GM19351 (cell line): ENCODE data around the gene FANCI.
A peak's percentile ranks its signal among the peaks of the same experiment; 100 is the strongest.
"Not testable (repeated sequence)": the region's sequence is repeated elsewhere in the genome, so short reads cannot be mapped to it uniquely, and the experiment has no call there.

Experiments
- ATAC-seq: cut with Tn5 transposase; IDR thresholded peaks from one replicate; pipeline ENCODE4 v1.9.1; 2021; ENCODE audit warnings: mild to moderate bottlenecking, moderate library complexity; ENCODE audit not compliant: unreplicated experiment

The FANCI gene

DNA sequence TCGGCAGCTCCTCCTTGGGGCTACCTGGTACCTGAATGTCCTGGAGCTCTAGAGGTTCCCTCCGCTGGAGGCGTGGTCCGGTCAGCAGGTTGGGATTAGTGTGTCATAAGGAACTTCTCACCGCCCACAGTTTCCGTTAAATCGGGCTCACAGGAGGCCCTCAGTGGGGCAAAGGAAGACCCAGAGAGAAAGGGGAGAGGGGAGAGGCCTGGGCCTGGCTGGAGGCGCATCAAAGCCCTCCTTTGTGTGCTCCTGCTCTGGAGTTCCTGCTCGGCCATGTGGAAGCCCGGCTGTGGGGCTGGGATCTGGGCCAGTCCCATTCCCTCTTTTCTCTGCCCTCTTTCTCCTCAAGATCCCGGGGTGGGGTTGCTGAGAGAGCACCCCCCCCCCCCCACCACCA lies 22.2 kb upstream of the FANCI start, which contains the start of gene RLBP1:
TSS of gene RLBP1 (minus strand) at position 37 of the 400 bp plus-strand sequence. CDS start 2,604 bp downstream, outside the sequence.
- ATAC-seq: no peak

GRCh38 chr15:89225588-89225987 lies 18.2 kb upstream of the FANCI start:
- no peak for ATAC-seq

- no peak for ATAC-seq
Measured at GRCh38 chr15:89226359-89227221, 17.2 kb upstream of the FANCI start.

- no peak for ATAC-seq
Measured at GRCh38 chr15:89227425-89227824, 16.4 kb upstream of the FANCI start.

GRCh38 chr15:89230277-89230676 lies 13.5 kb upstream of the FANCI start:
- ATAC-seq: no peak

- ATAC-seq: no peak
Measured at GRCh38 chr15:89231832-89232231, 11.9 kb upstream of the FANCI start.

GRCh38 chr15:89239883-89240810 lies 3.6 kb upstream of the FANCI start:
- ATAC-seq: not testable (repeated sequence)

DNA sequence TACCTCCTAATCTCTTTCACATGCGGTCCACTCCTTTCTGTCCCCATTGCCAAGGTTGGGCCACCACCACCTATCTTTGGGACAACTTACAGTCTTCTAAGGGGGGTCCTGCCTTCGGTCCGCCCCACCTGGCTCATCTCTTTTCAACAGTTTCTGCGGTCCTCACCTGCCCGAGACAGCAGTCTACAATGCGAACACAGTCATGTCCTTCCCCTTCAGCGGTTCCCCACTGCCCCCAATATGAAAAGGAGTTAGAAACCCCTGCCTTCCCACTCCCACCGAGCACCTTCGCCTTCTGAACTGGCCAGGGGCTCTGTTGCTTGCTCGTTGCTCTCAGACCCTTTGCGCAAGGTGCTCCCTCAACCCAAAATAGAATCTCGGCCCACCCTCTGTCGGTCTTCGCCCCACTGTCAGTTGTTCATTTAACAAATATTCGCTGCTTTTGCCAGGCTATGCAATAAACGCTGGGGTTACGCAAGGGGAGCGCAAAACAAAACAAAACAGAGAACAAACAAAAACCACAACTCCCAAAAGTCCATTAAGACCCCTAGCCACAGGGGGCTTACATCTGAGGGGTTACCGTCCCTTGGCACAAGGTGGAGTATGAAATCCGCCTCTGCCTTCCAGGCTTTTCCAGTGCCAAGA lies 611 bp upstream of the FANCI start:
- ATAC-seq: no peak

DNA sequence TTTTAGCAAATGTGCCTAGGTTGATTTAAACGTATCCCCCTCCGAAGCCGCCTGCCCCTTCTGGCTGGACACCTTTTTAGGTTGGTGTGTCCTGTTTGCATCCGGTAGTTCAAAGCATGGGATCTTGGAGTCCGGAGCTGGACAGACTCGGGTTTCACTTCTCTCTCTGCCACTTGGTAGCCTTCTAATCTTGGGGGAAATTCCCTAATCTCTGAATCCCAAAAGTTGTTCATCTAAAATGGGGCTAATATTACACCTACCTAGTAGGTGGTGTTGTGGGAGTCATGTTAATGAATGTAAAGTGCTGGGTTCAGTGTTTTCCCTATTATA lies 760 bp downstream of the FANCI start:
- peak; percentile 15 for ATAC-seq

DNA sequence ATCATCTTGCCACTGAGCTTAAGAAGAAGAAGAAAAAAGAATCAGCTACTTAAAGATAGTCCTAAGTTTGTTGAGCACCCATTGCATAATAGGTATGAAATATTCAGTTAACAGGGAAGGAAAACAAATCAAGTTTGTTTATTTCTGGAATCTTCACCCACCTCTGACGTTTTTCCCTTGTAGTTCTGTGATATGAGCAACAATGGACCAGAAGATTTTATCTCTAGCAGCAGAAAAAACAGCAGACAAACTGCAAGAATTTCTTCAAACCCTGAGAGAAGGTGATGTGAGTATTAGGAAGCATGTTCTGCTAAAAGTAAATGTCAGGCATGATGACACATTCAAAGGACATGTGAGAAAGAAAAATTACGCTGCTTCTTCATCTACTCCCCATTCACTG lies 3.7 kb downstream of the FANCI start:
- ATAC-seq: no peak

DNA sequence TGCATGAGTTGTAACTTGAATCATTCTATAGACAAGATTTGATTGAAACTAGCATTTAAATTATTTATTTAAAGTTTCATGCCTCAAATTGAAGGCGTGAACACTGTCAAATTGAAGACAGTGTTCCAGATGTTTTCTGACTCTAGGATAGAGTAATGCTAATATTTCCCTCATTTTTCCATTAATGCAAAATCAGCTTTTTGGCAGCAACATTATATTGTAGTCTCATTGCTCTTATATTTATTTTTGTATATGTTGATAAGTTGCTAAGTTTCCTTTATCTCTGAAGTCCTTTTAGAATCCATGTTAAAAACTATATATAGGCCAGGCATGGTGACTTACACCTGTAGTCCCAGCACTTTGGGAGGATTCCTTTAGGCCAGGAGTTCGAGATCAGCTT lies 4.8 kb downstream of the FANCI start:
- no peak for ATAC-seq

DNA sequence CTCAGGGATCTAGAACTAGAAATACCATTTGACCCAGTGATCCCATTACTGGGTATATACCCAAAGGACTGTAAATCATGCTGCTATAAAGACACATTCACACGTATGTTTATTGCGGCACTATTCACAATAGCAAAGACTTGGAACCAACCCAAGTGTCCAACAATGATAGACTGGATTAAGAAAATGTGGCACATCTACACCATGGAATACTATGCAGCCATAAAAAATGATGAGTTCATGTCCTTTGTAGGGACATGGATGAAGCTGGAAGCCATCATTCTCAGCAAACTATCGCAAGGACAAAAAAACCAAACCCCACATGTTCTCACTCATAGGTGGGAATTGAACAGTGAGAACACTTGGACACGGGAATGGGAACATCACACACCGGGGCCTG lies 6.4 kb downstream of the FANCI start:
- not testable (repeated sequence) for ATAC-seq

DNA sequence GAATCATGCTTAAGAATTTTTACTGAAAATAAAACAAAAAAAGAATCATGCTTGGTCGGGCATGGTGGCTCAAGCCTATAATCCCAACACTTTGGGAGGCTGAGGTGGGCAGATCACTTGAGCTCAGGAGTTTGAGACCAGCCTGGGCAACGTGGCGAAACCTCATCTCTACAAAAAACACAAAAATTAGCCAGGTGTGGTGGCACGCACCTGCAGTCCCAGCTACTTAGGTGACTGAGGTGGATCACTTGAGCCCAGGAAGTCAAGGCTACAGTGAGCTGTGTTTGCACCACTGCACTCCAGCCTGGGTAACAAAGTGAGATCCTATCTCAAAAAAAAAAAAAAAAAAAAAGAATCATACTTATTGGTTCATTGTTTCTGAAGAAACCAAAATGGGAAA lies 33.5 kb downstream of the FANCI start:
- ATAC-seq: not testable (repeated sequence)

DNA sequence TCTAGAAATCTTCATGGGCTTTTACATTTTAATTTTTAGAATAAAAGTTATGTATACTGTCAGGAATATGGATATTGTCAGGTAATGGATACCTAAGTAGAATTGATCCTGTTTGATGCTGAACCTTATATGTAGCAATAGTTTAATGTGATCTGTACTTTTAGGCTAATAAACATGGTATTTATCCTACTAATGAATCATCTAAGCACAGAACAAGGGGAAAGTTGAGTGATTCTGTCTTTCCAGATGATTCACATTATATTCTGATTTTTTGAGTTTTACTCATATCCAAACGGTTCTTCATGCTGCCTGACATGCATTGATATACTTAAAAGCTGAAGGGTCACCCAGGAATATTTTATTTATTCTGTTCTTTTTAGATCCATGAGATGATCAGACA lies 34.5 kb downstream of the FANCI start:
- ATAC-seq: no peak

GRCh38 chr15:89282631-89283030 lies 38.9 kb downstream of the FANCI start:
- no peak for ATAC-seq

DNA sequence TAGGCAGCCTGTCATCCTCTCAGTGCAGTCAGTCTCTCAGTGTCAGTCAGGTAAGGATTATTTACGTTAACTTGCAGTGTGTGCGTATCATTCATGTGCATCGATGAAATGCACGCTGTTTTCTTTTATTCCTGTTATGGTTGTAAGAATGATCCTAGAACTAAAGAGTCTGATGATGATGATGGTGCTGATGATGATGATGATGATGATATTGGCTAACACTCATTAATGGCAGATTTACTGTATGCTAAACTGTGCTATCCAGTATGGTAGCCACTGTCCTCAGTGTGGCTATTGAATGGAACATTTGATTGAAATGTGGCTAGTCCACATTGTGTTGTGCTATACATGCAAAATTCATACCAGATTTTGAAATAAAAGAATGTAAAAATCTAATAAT lies 39.4 kb downstream of the FANCI start:
- ATAC-seq: no peak

- no peak for ATAC-seq
Measured at GRCh38 chr15:89291934-89292438, 48.2 kb downstream of the FANCI start.

DNA sequence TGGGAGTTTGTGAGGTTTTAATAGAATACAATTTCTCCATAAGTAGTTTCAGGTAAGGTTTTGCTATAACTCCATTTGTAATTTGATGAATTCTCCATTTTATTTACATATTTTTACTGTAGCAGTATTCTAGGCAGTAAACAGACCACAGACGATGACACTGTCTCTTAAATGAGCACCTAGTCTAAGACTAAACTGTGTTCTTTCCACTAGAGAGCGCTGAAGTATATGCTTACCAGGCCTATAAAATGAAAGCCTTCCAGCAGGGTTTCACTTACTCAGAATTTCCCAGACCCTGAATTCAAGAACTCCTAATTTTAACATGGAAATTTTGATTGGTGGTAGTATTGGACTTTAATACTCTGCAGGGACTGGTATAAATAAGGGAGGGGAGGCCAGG lies 49.2 kb downstream of the FANCI start:
- ATAC-seq: no peak

- no peak for ATAC-seq
Measured at GRCh38 chr15:89299896-89300295, 56.1 kb downstream of the FANCI start.

DNA sequence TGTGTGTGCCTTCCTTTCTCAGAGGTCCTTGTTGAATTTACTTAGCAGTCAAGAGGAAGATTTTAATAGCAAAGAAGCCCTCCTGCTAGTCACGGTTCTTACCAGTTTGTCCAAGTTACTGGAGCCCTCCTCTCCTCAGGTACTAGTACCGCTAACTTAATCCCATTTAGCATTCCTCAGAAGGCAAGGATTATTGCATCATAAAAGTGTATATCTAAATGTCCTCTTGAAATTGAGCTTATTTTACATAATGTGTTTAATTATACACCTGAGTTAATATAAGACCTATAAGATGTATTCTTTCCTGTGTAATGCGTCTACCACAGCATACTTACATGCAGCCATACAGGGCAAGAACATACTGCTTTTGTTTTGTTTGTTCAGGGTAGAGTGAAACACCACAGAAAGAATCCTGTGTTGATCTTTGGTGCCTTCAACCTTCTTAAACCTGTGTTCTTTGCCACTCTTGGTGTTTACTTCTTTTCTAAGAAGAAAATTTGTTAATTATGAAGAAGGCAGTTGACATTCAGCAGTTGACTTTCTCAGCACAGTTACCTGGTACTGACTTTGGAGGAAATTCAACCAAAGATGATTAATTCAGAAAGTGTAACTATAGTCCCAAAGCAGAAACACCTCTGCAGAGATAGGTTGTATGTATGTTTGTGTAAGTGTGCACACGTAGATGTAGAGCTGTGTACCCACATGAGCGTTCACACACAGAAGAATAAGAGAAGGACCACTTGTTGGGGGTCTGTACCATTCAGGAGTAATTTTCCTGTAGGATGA lies 57.7 kb downstream of the FANCI start:
- no peak for ATAC-seq
